GM23338 (cell line): ENCODE measurements around the gene TOX2.

ENCODE experiments used
- EZH2 ChIP-seq: fragments of 200-600 bp; sonication (generic); IDR thresholded peaks from one replicate; pipeline ENCODE4 v1.8.0; 2017; ENCODE audit warnings: antibody characterized with exemption, mild to moderate bottlenecking, low read depth; ENCODE audit not compliant: unreplicated experiment
- TF ChIP-seq, protein P1 (sequence below), 2 experiments: fragments of 200-600 bp in 1 of 2; sonication (generic) in 1 of 2; conservative IDR thresholded peaks; 2 replicates each; pipeline versions ENCODE4 v1.5.1 to v1.6.1; 2016 to 2017; ENCODE audit warnings: antibody characterized with exemption in 2 of 2, low read depth in 2 of 2, mild to moderate bottlenecking in 2 of 2, moderate library complexity in 1 of 2

DNA sequence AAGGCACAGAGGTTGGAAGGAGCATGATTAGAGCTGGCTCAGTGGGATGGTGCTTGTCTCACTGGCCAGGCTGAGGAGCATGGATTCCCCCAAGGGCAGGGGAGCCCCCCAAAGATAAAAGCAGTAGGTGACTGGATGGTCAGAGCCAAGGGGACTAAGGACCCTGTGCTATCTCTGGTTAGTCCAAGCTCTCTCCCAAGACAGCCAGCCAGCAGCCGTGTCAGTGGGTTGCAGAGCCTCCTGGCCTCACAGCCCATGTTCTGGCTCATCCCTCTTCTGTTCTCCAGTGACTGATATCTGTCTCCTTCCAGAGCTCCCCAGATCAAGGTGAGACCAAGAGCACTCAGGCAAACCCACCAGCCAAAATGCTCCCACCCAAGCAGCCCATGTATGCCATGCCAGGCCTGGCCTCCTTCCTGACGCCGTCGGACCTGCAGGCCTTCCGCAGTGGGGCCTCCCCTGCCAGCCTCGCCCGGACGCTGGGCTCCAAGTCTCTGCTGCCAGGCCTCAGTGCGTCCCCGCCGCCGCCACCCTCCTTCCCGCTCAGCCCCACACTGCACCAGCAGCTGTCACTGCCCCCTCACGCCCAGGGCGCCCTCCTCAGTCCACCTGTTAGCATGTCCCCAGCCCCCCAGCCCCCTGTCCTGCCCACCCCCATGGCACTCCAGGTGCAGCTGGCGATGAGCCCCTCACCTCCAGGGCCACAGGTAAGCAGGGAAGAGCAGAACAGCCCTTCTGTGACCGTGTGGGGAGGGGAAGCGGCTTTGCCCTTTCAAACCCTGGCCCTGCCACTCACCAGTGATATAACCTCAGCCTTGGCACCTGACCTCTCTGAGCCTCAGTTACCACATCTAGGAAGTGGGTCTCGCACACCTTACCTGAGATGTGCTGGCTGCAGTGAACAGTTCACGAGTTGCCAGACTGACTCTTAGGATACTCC, 151.0 kb downstream of the TOX2 start:
- no peak for TF ChIP-seq EZH2
- TF ChIP-seq, protein P1, sequence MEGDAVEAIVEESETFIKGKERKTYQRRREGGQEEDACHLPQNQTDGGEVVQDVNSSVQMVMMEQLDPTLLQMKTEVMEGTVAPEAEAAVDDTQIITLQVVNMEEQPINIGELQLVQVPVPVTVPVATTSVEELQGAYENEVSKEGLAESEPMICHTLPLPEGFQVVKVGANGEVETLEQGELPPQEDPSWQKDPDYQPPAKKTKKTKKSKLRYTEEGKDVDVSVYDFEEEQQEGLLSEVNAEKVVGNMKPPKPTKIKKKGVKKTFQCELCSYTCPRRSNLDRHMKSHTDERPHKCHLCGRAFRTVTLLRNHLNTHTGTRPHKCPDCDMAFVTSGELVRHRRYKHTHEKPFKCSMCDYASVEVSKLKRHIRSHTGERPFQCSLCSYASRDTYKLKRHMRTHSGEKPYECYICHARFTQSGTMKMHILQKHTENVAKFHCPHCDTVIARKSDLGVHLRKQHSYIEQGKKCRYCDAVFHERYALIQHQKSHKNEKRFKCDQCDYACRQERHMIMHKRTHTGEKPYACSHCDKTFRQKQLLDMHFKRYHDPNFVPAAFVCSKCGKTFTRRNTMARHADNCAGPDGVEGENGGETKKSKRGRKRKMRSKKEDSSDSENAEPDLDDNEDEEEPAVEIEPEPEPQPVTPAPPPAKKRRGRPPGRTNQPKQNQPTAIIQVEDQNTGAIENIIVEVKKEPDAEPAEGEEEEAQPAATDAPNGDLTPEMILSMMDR (conservative IDR thresholded peaks at IDR 0.05; ENCODE audit: low read depth in 2 of 2): no peak
